ENCODE data around the gene ZNF862.

The ZNF862 gene

DNA sequence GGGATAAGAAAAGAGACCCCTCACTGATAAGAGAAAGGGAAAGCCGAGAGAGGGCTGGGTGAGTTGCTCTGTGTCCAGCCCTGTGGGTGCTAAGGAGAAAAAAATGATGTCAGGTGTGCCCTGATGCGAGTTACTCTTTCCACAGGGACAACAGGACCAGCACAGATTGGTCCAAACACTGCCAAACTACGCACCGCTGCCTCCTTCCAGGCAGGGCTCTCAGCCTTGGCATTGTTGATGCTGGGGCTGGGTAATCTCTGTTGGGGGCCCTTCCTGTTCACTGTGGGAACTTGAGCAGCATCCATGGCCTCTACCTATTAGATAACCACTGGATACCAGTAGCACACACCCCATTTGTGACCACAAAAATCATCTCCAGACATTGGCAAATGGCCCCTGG lies 25.3 kb downstream of the ZNF862 start:
- TF ChIP-seq CTCF (IDR thresholded peaks at IDR 0.05; ENCODE audit: low read depth, low read length) = no peak
- no peak overlapping the region for H3K4me3 ChIP-seq (ENCODE audit: low read depth, low read length)

DNA sequence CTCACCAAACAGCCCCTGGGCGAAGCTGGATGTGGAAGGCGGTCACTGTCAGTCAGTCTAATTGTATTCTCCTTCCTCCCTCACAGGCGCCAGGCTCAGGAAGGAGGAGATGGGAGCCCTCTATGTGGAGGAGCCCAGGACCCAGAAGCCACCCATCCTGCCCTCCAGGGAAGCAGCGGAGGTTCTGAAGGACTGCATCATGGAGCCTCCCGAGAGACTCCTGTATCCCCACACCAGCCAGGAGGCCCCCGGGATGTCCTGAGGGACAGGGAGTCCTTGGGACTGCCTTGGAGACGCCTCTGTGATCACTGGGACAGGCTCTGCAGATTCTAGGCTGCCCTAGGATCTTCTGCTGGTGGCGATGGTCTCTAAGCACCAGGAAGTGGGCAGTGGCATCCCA lies 25.8 kb downstream of the ZNF862 start:
- Histone ChIP-seq H3K36me3 (no peaks in the 10 kb centered on the region), H3K27me3 (ENCODE audit: insufficient read depth, low read depth, severe bottlenecking) (no peaks in the 10 kb centered on the region), H3K27ac (no peak overlapping the region), H3K4me3 (ENCODE audit: low read depth, low read length) (no peak overlapping the region), H3K9me3 (ENCODE audit: severe bottlenecking) (no peaks in the 10 kb centered on the region)
- no peak for TF ChIP-seq CTCF (IDR thresholded peaks at IDR 0.05; ENCODE audit: low read depth, low read length)
- no peak for DNase-seq

More for the DNA sequence above, 25.3 kb downstream of the ZNF862 start:
- Histone ChIP-seq H3K27ac (no peak overlapping the region), H3K36me3 (no peaks in the 10 kb centered on the region), H3K9me3 (ENCODE audit: severe bottlenecking) (no peaks in the 10 kb centered on the region), H3K27me3 (ENCODE audit: insufficient read depth, low read depth, severe bottlenecking) (no peaks in the 10 kb centered on the region)
- no peak for DNase-seq

DNA sequence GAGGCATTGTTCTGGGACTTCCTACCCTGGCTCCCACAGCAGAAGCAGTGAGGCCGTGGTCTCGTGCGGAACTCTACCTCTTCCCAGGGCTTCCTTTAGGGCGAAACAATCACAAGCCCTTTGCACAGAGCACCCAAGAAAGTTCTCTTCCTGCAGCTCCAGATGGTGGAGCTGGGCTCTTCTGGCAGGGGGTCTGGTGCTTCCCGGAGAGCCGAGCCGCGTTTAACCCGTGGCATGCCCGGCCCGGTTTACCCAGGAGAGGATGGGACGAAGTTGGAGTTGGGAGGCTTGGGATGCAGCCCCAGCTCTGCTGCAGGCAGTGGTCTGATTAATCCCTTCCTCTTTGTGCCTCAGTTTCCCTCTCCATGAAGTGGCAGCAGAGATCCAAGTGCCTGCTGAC lies 26.6 kb downstream of the ZNF862 start:
- Histone ChIP-seq H3K36me3 (no peaks in the 10 kb centered on the region), H3K27ac (peak overlapping the region; percentile 48), H3K9me3 (ENCODE audit: severe bottlenecking) (no peaks in the 10 kb centered on the region), H3K4me3 (ENCODE audit: low read depth, low read length) (no peak overlapping the region), H3K27me3 (ENCODE audit: insufficient read depth, low read depth, severe bottlenecking) (no peaks in the 10 kb centered on the region)
- no peak for TF ChIP-seq CTCF (IDR thresholded peaks at IDR 0.05; ENCODE audit: low read depth, low read length)
- DNase-seq = no peak

GRCh38 chr7:149865437-149865836 lies 27.3 kb downstream of the ZNF862 start:
- no peak for TF ChIP-seq CTCF (IDR thresholded peaks at IDR 0.05; ENCODE audit: low read depth, low read length)
- no peaks in the 10 kb centered on the region for H3K9me3 ChIP-seq (ENCODE audit: severe bottlenecking)
- peak overlapping the region; percentile 59 for H3K27ac ChIP-seq
- H3K4me3 ChIP-seq (ENCODE audit: low read depth, low read length) = no peak overlapping the region
- H3K36me3 ChIP-seq = no peaks in the 10 kb centered on the region
- DNase-seq = no peak
- H3K27me3 ChIP-seq (ENCODE audit: insufficient read depth, low read depth, severe bottlenecking) = no peaks in the 10 kb centered on the region

DNA sequence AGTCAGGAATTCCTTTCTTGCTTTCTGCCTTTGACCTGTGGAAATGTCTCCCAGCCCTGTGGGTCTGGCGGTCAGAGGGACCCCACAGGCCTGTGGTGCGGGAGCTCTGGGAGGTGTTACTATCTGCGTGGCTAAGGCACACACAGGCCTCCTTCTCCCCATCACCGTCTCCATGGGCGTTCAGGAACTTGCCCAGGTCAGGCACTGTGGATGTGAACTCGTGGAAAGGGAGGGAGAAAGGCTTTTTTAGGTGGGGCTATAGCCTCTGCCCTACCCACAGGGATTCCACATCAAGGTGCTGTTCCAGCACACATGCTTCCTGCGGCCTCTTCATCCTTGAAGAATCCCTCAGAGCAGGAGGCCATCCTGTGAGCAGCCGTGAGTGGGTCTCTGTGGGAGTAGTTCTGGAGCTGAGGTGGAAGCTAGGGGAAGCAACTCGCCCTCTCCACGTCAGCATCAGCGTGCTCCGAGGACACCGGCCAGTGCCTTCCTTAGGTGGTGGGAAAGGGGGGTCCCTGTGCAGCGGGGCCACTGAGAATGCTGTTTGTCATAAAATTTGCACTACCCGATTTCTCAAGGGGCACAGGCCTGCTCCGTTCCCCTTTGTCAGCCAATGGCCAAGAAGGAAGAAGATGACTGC lies 28.1 kb downstream of the ZNF862 start:
- no peak for TF ChIP-seq CTCF (IDR thresholded peaks at IDR 0.05; ENCODE audit: low read depth, low read length)
- H3K36me3 ChIP-seq = peaks cover 5% of the 10 kb centered on the region
- H3K4me3 ChIP-seq (ENCODE audit: low read depth, low read length) = no peak overlapping the region
- no peaks in the 10 kb centered on the region for H3K9me3 ChIP-seq (ENCODE audit: severe bottlenecking)
- H3K27me3 ChIP-seq (ENCODE audit: insufficient read depth, low read depth, severe bottlenecking) = no peaks in the 10 kb centered on the region
- no peak overlapping the region for H3K27ac ChIP-seq
- peak; percentile 1 for DNase-seq
